ELR (cell line): ENCODE results near the gene VCAM1.
"Not testable (repeated sequence)": the region's sequence is repeated elsewhere in the genome, so short reads cannot be mapped to it uniquely, and the experiment has no call there.

ENCODE experiments used
- DNase-seq: peaks from one replicate; pipeline ENCODE4 v3.0.0-alpha.2; 2015; ENCODE audit warnings: low read depth

VCAM1 gene

GRCh38 chr1:100778748-100779147, 59.2 kb downstream of the VCAM1 start:
- no peak for DNase-seq

GRCh38 chr1:100780814-100781213, 61.3 kb downstream of the VCAM1 start:
- DNase-seq: no peak

DNA sequence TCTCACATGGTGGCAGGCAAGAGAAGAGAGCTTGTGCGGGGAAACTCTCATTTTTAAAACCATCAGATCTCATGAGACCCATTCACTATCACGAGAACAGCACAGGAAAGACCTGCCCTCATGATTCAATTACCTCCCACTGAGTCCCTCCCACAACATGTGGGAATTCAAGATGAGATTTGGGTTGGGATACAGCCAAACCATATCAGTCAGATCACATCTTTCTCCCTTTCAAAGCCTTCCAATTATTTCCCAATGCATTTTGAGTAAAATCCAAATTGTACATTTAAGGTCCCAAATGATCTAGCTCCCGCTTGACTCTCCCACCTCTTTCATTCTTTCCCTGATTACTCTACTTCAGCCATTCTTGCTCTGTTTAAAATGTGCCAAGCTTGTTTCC, 62.2 kb downstream of the VCAM1 start:
- not testable (repeated sequence) for DNase-seq

GRCh38 chr1:100782473-100783039, 63.0 kb downstream of the VCAM1 start:
- DNase-seq: no peak

- DNase-seq: peak; percentile 22
Observed at GRCh38 chr1:100785470-100786052, 66.0 kb downstream of the VCAM1 start.

DNA sequence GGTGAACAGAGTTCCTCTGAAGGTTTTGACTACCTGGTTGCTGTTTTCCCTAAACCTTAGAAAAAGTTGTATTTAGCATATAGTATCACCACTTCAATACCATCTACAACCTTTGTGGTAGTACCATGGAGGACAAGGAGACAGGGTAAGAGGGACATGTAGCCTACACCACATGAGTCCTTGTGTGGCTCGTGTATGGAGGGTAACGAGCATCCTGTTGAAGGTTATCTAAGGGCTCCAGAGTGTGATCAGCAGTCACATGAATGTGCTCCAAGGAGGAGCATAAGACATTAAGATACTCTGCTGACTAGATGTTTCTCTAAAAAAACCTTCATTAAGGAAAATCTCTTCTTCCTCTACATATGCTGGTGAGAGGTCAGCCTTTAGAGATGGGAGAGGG, 67.3 kb downstream of the VCAM1 start:
- DNase-seq: no peak
